NT2/D1 (cell line): ENCODE results near the gene MPV17.

ENCODE experiments used
- SUZ12 ChIP-seq: IDR thresholded peaks from 2 replicates; pipeline ENCODE4 v1.6.1; 2011; ENCODE audit not compliant: insufficient read length, insufficient read depth; ENCODE audit errors: extremely low read depth
- YY1 ChIP-seq: IDR thresholded peaks from 2 replicates; pipeline ENCODE4 v1.6.1; 2011; ENCODE audit not compliant: insufficient read length, insufficient read depth

- TF ChIP-seq YY1 (no peak), SUZ12 (no peak)
Measured at GRCh38 chr2:27312152-27312551, 10.7 kb downstream of the MPV17 start.
